GM23338 (cell line): ENCODE data around the gene SASH3. TPM values are rescaled to one million over a fixed set of nuclear protein-coding genes. Genes with fewer than 3 reads are reported as not detected.

Source experiments
- ATAC-seq: fragments of 200-7000 bp; cut with Tn5 transposase; 3 replicates; pipeline ENCODE4 v1.9.1; 2020
- DNase-seq: peaks from one replicate; pipeline ENCODE4 v3.0.0-alpha.2; 2015; ENCODE audit warnings: low spot score
- H2AFZ ChIP-seq: fragments of 200-600 bp; sonication (generic); 2 replicates; pipeline ENCODE4 v1.8.0; 2016; ENCODE audit warnings: antibody characterized with exemption, mild to moderate bottlenecking, moderate library complexity
- H3F3A ChIP-seq: fragments of 200-600 bp; sonication (generic); replicated peaks from 2 replicates; pipeline ENCODE4 v1.8.0; 2017; ENCODE audit warnings: antibody characterized with exemption, mixed run types, low read depth
- H3K27ac ChIP-seq: fragments of 200-600 bp; sonication (generic); 2 replicates; pipeline ENCODE4 v1.6.1; 2016; ENCODE audit warnings: low read depth
- H3K27me3 ChIP-seq: fragments of 200-600 bp; sonication (generic); 2 replicates; pipeline ENCODE4 v1.8.0; 2016; ENCODE audit warnings: mild to moderate bottlenecking, mixed run types, moderate library complexity; ENCODE audit not compliant: insufficient read depth
- H3K36me3 ChIP-seq: fragments of 200-600 bp; sonication (generic); 2 replicates; pipeline ENCODE4 v1.8.0; 2016; ENCODE audit warnings: mild to moderate bottlenecking; ENCODE audit not compliant: insufficient read depth
- H3K4me1 ChIP-seq: fragments of 200-600 bp; sonication (generic); 2 replicates; pipeline ENCODE4 v1.8.0; 2016; ENCODE audit warnings: mild to moderate bottlenecking, moderate library complexity; ENCODE audit not compliant: insufficient read depth
- H3K4me2 ChIP-seq: fragments of 200-600 bp; sonication (generic); 2 replicates; pipeline ENCODE4 v1.7.1; 2017; ENCODE audit warnings: mixed run types
- H3K4me3 ChIP-seq: fragments of 200-600 bp; sonication (generic); 2 replicates; pipeline ENCODE4 v1.6.1; 2016; ENCODE audit warnings: mixed run types
- H3K79me2 ChIP-seq: fragments of 200-600 bp; sonication (generic); replicated peaks from 2 replicates; pipeline ENCODE4 v1.8.0; 2017; ENCODE audit warnings: mild to moderate bottlenecking; ENCODE audit not compliant: insufficient read depth
- H3K9me2 ChIP-seq: fragments of 200-600 bp; sonication (generic); 2 replicates; pipeline ENCODE4 v1.8.0; 2017; ENCODE audit not compliant: insufficient read depth
- H4K20me1 ChIP-seq: fragments of 200-600 bp; sonication (generic); replicated peaks from 2 replicates; pipeline ENCODE4 v1.8.0; 2017; ENCODE audit warnings: mild to moderate bottlenecking; ENCODE audit not compliant: insufficient read depth
- H3K27ac Mint-ChIP-seq: 2 replicates; pipeline ENCODE4 v1.8.0; 2020; ENCODE audit warnings: inconsistent platforms, mild to moderate bottlenecking, moderate library complexity, mixed read lengths
- H3K27me3 Mint-ChIP-seq: 3 replicates; pipeline ENCODE4 v1.8.0; 2022; ENCODE audit warnings: low read depth, mild to moderate bottlenecking, moderate library complexity, mixed read lengths, inconsistent platforms; ENCODE audit not compliant: insufficient read depth, poor library complexity
- H3K36me3 Mint-ChIP-seq: 3 replicates; pipeline ENCODE4 v1.8.0; 2021; ENCODE audit warnings: low read depth, mild to moderate bottlenecking, inconsistent platforms, moderate library complexity, mixed read lengths
- H3K4me1 Mint-ChIP-seq: 3 replicates; pipeline ENCODE4 v1.8.0; 2020; ENCODE audit warnings: mild to moderate bottlenecking, inconsistent platforms, mixed read lengths
- H3K4me3 Mint-ChIP-seq: 3 replicates; pipeline ENCODE4 v1.8.0; 2021; ENCODE audit warnings: moderate library complexity, mild to moderate bottlenecking, inconsistent platforms, mixed read lengths
- H3K9me3 Mint-ChIP-seq: 3 replicates; pipeline ENCODE4 v1.8.0; 2020; ENCODE audit warnings: moderate library complexity, mild to moderate bottlenecking, inconsistent platforms, mixed read lengths
- CREB1 ChIP-seq: fragments of 250-450 bp; sonication (Bioruptor Pico); IDR thresholded peaks from 2 replicates; pipeline ENCODE4 v1.5.0; 2020; ENCODE audit warnings: low read depth, mild to moderate bottlenecking, moderate library complexity
- EZH2 ChIP-seq: fragments of 200-600 bp; sonication (generic); IDR thresholded peaks from one replicate; pipeline ENCODE4 v1.8.0; 2017; ENCODE audit warnings: antibody characterized with exemption, mild to moderate bottlenecking, low read depth; ENCODE audit not compliant: unreplicated experiment
- EZH2phosphoT487 ChIP-seq: fragments of 200-600 bp; sonication (generic); IDR thresholded peaks from one replicate; pipeline ENCODE4 v1.8.1; 2018; ENCODE audit warnings: antibody characterized with exemption; ENCODE audit not compliant: unreplicated experiment
- JUNB ChIP-seq: IDR thresholded peaks from one replicate; pipeline ENCODE4 v1.6.1; 2016; ENCODE audit warnings: antibody characterized with exemption; ENCODE audit not compliant: unreplicated experiment
- NANOG ChIP-seq: IDR thresholded peaks from 2 replicates; pipeline ENCODE4 v1.6.1; 2016; ENCODE audit warnings: antibody characterized with exemption, borderline replicate concordance
- POLR2AphosphoS5 ChIP-seq: IDR thresholded peaks from 2 replicates; pipeline ENCODE4 v1.6.1; 2016; ENCODE audit warnings: antibody characterized with exemption, low read depth
- STAT1 ChIP-seq: IDR thresholded peaks from one replicate; pipeline ENCODE4 v1.6.1; 2016; ENCODE audit warnings: antibody characterized with exemption; ENCODE audit not compliant: unreplicated experiment
- ZNF114 ChIP-seq: fragments of 250-450 bp; sonication (Bioruptor Pico); IDR thresholded peaks from 2 replicates; pipeline ENCODE4 v1.5.0; 2020; ENCODE audit warnings: mild to moderate bottlenecking, moderate library complexity
- ZNF331 ChIP-seq: fragments of 250-450 bp; sonication (Bioruptor Pico); IDR thresholded peaks from 2 replicates; pipeline ENCODE4 v1.5.0; 2020; ENCODE audit warnings: low read depth, mild to moderate bottlenecking, moderate library complexity
- polyA plus RNA-seq: library from polyadenylated mRNA; unstranded; fragments of >200 nt; fragmentation: Nextera tagmentation; extraction: Ambion mirVana; gene quantifications from 2 replicates; pipeline ENCODE4 v1.2.1, GENCODE V29; 2016
- total RNA-seq: library from RNA; depleted of rRNA; stranded (reverse); fragments of >200 nt; shearing (Covaris generic); gene quantifications from 2 replicates; pipeline ENCODE4 v1.2.3, GENCODE V29; 2014
- TF ChIP-seq, protein P1 (sequence below), 2 experiments: fragments of 200-600 bp in 1 of 2; sonication (generic) in 1 of 2; conservative IDR thresholded peaks; 2 replicates each; pipeline versions ENCODE4 v1.5.1 to v1.6.1; 2016 to 2017; ENCODE audit warnings: antibody characterized with exemption in 2 of 2, low read depth in 2 of 2, mild to moderate bottlenecking in 2 of 2, moderate library complexity in 1 of 2
- TF ChIP-seq, protein P2 (sequence below): IDR thresholded peaks from one replicate; pipeline ENCODE4 v1.6.1; 2018; ENCODE audit warnings: antibody characterized with exemption; ENCODE audit not compliant: unreplicated experiment
- TF ChIP-seq, protein P3 (sequence below): fragments of 250-450 bp; sonication (Bioruptor Pico); IDR thresholded peaks from 2 replicates; pipeline ENCODE4 v1.5.0; 2020; ENCODE audit warnings: mild to moderate bottlenecking, moderate library complexity
- TF ChIP-seq, protein P4 (sequence below): IDR thresholded peaks from 2 replicates; pipeline ENCODE4 v1.6.1; 2016; ENCODE audit warnings: antibody characterized with exemption

Gene SASH3
- total and polyA plus RNA-seq, 2 experiments from 2014 or later: 0.18 TPM; not detected in 1

DNA sequence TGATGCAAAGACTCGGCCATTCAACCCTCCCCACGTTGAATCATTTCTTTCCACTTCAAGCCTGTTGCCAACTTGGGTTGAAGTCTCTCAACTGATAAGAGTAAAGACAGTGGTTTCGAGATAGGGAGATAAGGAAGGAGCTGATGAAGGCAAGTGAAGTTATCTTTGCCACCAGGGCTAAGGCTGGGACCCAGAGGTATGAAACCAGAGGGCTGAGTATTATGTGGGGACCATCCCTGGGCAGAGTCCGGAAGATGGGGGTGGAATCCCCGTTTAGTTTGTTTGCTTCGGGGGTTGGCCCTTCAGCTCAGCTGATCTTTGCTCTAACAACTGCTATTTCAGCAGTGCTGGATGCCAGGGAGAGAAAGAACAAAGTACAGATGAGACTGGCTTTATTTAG, 43.3 kb upstream of the SASH3 start:
- no peaks in the 10 kb centered on the region for H3K79me2 ChIP-seq
- H3K4me3 Mint-ChIP-seq: no peak overlapping the region
- H3K27ac Mint-ChIP-seq: no peak overlapping the region
- no peaks in the 10 kb centered on the region for H4K20me1 ChIP-seq
- H3K27me3 ChIP-seq: no peaks in the 10 kb centered on the region
- no peaks in the 10 kb centered on the region for H3K9me3 Mint-ChIP-seq
- H3K27me3 Mint-ChIP-seq: peaks cover 5% of the 10 kb centered on the region
- no peaks in the 10 kb centered on the region; the same call in 1 of the 2 replicates for H3K4me1 ChIP-seq
- H3K4me2 ChIP-seq: no peak overlapping the region
- no peaks in the 10 kb centered on the region; the same call in 2 of the 3 replicates for H3K36me3 Mint-ChIP-seq
- H3K27ac ChIP-seq: no peak overlapping the region
- H2AFZ ChIP-seq: no peak overlapping the region
- DNase-seq: no peak
- no peak for ATAC-seq
- no peaks in the 10 kb centered on the region for H3K36me3 ChIP-seq
- no peak overlapping the region for H3K4me3 ChIP-seq
- H3K4me1 Mint-ChIP-seq: peaks cover 18% of the 10 kb centered on the region
- H3F3A ChIP-seq: no peaks in the 10 kb centered on the region
- TF ChIP-seq, protein P1, sequence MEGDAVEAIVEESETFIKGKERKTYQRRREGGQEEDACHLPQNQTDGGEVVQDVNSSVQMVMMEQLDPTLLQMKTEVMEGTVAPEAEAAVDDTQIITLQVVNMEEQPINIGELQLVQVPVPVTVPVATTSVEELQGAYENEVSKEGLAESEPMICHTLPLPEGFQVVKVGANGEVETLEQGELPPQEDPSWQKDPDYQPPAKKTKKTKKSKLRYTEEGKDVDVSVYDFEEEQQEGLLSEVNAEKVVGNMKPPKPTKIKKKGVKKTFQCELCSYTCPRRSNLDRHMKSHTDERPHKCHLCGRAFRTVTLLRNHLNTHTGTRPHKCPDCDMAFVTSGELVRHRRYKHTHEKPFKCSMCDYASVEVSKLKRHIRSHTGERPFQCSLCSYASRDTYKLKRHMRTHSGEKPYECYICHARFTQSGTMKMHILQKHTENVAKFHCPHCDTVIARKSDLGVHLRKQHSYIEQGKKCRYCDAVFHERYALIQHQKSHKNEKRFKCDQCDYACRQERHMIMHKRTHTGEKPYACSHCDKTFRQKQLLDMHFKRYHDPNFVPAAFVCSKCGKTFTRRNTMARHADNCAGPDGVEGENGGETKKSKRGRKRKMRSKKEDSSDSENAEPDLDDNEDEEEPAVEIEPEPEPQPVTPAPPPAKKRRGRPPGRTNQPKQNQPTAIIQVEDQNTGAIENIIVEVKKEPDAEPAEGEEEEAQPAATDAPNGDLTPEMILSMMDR (conservative IDR thresholded peaks at IDR 0.05; ENCODE audit: low read depth in 2 of 2): no peak
- no peak for TF ChIP-seq ZNF114 (CRISPR knock-in tag)
- TF ChIP-seq, protein P2, sequence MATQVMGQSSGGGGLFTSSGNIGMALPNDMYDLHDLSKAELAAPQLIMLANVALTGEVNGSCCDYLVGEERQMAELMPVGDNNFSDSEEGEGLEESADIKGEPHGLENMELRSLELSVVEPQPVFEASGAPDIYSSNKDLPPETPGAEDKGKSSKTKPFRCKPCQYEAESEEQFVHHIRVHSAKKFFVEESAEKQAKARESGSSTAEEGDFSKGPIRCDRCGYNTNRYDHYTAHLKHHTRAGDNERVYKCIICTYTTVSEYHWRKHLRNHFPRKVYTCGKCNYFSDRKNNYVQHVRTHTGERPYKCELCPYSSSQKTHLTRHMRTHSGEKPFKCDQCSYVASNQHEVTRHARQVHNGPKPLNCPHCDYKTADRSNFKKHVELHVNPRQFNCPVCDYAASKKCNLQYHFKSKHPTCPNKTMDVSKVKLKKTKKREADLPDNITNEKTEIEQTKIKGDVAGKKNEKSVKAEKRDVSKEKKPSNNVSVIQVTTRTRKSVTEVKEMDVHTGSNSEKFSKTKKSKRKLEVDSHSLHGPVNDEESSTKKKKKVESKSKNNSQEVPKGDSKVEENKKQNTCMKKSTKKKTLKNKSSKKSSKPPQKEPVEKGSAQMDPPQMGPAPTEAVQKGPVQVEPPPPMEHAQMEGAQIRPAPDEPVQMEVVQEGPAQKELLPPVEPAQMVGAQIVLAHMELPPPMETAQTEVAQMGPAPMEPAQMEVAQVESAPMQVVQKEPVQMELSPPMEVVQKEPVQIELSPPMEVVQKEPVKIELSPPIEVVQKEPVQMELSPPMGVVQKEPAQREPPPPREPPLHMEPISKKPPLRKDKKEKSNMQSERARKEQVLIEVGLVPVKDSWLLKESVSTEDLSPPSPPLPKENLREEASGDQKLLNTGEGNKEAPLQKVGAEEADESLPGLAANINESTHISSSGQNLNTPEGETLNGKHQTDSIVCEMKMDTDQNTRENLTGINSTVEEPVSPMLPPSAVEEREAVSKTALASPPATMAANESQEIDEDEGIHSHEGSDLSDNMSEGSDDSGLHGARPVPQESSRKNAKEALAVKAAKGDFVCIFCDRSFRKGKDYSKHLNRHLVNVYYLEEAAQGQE: no peak
- TF ChIP-seq EZH2: no peak
- TF ChIP-seq STAT1: no peak
- no peak for TF ChIP-seq NANOG
- TF ChIP-seq POLR2AphosphoS5: no peak
- TF ChIP-seq, protein P3, sequence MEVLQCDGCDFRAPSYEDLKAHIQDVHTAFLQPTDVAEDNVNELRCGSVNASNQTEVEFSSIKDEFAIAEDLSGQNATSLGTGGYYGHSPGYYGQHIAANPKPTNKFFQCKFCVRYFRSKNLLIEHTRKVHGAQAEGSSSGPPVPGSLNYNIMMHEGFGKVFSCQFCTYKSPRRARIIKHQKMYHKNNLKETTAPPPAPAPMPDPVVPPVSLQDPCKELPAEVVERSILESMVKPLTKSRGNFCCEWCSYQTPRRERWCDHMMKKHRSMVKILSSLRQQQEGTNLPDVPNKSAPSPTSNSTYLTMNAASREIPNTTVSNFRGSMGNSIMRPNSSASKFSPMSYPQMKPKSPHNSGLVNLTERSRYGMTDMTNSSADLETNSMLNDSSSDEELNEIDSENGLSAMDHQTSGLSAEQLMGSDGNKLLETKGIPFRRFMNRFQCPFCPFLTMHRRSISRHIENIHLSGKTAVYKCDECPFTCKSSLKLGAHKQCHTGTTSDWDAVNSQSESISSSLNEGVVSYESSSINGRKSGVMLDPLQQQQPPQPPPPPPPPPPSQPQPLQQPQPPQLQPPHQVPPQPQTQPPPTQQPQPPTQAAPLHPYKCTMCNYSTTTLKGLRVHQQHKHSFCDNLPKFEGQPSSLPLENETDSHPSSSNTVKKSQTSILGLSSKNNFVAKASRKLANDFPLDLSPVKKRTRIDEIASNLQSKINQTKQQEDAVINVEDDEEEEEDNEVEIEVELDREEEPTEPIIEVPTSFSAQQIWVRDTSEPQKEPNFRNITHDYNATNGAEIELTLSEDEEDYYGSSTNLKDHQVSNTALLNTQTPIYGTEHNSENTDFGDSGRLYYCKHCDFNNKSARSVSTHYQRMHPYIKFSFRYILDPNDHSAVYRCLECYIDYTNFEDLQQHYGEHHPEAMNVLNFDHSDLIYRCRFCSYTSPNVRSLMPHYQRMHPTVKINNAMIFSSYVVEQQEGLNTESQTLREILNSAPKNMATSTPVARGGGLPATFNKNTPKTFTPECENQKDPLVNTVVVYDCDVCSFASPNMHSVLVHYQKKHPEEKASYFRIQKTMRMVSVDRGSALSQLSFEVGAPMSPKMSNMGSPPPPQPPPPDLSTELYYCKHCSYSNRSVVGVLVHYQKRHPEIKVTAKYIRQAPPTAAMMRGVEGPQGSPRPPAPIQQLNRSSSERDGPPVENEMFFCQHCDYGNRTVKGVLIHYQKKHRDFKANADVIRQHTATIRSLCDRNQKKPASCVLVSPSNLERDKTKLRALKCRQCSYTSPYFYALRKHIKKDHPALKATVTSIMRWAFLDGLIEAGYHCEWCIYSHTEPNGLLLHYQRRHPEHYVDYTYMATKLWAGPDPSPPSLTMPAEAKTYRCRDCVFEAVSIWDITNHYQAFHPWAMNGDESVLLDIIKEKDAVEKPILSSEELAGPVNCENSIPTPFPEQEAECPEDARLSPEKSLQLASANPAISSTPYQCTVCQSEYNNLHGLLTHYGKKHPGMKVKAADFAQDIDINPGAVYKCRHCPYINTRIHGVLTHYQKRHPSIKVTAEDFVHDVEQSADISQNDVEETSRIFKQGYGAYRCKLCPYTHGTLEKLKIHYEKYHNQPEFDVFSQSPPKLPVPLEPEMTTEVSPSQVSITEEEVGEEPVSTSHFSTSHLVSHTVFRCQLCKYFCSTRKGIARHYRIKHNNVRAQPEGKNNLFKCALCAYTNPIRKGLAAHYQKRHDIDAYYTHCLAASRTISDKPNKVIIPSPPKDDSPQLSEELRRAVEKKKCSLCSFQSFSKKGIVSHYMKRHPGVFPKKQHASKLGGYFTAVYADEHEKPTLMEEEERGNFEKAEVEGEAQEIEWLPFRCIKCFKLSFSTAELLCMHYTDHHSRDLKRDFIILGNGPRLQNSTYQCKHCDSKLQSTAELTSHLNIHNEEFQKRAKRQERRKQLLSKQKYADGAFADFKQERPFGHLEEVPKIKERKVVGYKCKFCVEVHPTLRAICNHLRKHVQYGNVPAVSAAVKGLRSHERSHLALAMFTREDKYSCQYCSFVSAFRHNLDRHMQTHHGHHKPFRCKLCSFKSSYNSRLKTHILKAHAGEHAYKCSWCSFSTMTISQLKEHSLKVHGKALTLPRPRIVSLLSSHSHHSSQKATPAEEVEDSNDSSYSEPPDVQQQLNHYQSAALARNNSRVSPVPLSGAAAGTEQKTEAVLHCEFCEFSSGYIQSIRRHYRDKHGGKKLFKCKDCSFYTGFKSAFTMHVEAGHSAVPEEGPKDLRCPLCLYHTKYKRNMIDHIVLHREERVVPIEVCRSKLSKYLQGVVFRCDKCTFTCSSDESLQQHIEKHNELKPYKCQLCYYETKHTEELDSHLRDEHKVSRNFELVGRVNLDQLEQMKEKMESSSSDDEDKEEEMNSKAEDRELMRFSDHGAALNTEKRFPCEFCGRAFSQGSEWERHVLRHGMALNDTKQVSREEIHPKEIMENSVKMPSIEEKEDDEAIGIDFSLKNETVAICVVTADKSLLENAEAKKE (CRISPR knock-in tag): no peak
- TF ChIP-seq, protein P4, sequence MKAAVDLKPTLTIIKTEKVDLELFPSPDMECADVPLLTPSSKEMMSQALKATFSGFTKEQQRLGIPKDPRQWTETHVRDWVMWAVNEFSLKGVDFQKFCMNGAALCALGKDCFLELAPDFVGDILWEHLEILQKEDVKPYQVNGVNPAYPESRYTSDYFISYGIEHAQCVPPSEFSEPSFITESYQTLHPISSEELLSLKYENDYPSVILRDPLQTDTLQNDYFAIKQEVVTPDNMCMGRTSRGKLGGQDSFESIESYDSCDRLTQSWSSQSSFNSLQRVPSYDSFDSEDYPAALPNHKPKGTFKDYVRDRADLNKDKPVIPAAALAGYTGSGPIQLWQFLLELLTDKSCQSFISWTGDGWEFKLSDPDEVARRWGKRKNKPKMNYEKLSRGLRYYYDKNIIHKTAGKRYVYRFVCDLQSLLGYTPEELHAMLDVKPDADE: no peak
- TF ChIP-seq EZH2phosphoT487: no peak
- TF ChIP-seq ZNF331: no peak
- TF ChIP-seq JUNB: no peak
- no peak for TF ChIP-seq CREB1 (CRISPR knock-in tag)
- H3K9me2 ChIP-seq: no peaks in the 10 kb centered on the region
